Activated CD8-positive, alpha-beta memory T cell treated with anti-CD3 and anti-CD28 coated beads, Interleukin-2, amount 50 U/mL, for 48 hours (primary cell): Measurements from ENCODE around the gene OASL.
"Not testable (repeated sequence)": the region's sequence is repeated elsewhere in the genome, so short reads cannot be mapped to it uniquely, and the experiment has no call there.

Experiments used
- DNase-seq: peaks from one replicate; pipeline ENCODE4 v3.0.0-alpha.2; 2020

The OASL gene

GRCh38 chr12:121038861-121039668 lies at the start of gene OASL:
Gene OASL (minus strand): TSS chr12:121039246. CDS start chr12:121038971, 275 bp downstream.
- peak; percentile 83 for DNase-seq

DNA sequence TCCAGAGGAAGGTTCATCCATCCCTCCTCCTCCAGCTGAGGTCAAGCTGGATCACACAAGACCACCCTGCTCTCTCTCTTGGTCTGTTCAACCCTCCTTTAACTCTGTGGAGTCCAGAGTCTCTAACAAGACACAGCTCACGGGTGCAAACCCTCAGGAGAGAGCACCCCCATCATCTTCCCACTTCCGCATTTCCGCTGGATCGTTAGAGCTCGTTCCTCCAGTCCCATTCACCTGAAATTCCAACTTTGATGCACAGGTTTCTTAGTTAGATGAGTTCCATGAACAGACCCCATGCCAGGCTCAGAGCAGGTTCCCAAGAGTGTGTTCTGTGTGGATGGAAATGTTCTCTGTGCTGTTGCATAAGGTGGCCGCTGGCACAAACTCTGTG lies 49.1 kb upstream of the OASL start:
- DNase-seq: no peak

- no peak for DNase-seq
Observed at GRCh38 chr12:121087467-121088194, 48.6 kb upstream of the OASL start.

GRCh38 chr12:121086781-121087295 lies 47.8 kb upstream of the OASL start:
- no peak for DNase-seq

- no peak for DNase-seq
Observed at GRCh38 chr12:121085506-121086353, 46.7 kb upstream of the OASL start.

DNA sequence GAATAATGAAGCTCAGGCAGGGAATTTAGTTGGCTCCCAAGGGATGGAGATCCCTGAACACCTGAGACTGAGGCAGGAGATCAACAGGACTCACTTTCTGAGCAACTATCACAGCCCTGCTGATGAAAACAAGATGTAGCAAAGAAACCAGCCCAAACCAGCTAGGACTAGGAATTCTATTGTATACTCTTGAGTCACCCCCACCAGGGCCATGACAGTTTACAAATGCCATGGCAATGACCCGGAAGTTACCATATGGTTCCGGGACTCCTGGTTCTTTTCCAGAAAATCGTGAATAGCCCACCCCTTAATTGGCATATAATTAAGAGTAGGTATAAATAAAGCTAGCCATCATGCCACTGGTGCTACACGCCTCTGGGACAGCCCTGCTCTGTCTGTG lies 46.0 kb upstream of the OASL start:
- DNase-seq: no peak

DNA sequence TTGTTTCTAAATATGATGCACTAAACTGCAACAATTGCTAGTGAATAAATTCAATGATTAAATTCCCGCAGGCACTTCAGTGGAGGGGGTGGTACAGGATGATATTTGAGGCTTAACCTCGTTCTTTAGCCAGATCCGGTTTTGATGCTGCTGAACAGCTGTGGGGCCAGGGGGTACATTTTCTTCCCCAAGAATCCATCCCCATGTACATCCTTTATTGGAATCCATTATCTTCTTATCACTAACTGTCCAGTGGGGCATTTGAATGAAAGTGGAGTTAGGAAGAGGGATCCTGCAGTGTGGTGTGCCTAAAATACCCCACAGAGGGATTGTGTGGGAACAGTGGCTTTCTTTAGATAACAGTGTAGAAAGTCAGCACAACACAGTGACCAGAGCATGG lies 45.2 kb upstream of the OASL start:
- no peak for DNase-seq

- DNase-seq: no peak
Observed at GRCh38 chr12:121080909-121081308, 41.9 kb upstream of the OASL start.

- no peak for DNase-seq
Observed at GRCh38 chr12:121079736-121080272, 40.8 kb upstream of the OASL start.

- not testable (repeated sequence) for DNase-seq
Observed at GRCh38 chr12:121077440-121077839, 38.4 kb upstream of the OASL start.

- DNase-seq: not testable (repeated sequence)
Observed at GRCh38 chr12:121075911-121076310, 36.9 kb upstream of the OASL start.

DNA sequence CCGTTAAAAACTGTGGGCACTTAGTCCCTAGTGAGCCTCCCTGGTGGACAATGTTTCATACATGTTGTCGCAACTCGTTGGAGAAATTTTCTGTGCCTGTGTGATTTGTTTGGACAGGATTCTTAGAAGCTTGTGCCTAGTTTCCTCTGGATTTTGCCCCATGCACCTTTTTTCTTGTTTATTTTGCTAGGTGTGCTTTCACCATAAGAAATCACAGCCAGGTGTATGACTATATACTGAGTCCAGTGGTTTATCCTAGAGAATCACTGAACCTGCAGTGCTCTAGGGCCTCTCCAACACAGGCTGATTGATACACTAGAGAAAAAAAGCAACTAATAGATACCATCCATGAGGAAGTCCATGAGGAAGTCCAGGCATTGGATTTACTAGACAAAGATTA lies 33.1 kb upstream of the OASL start:
- no peak for DNase-seq

- no peak for DNase-seq
Observed at GRCh38 chr12:121069206-121069605, 30.2 kb upstream of the OASL start.

DNA sequence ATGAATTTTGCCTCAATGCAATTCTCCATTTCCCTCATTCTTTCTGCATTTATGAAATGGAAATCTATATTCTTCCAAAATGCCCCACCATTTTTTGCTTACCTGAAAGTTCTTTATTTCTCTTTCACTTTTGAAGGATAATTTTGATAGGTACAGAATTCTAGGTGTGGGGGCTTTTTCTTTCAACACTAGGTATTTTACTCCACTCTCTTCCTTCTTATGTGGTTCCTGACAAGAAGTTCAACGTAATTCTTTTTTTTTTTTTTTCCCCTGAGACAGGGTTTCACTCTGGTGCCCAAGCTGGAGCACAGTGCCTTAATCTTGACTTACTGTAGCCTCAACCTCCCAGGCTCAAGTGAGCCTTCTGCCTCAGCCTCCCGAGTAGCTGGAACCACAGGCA lies 26.3 kb upstream of the OASL start:
- no peak for DNase-seq

DNA sequence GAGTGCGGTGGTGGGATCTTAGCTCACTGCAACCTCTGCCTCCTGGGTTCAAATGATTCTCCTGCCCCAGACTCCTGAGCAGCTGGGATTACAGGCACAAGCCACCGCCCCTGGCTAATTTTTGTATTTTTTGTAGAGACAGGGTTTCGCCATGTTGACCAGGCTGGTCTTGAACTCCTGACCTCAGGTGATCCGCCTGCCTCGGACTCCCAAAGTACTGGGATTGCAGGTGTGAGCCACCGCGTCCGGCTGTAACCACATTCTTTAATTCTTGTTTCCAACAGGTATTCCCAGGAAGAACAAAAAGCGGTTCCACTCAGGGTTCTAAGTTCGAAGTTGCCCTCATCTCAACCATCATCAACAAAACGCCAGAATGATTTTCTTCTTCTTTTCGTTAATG lies 25.5 kb upstream of the OASL start:
- DNase-seq: not testable (repeated sequence)

- DNase-seq: no peak
Observed at GRCh38 chr12:121064116-121064515, 25.1 kb upstream of the OASL start.

DNA sequence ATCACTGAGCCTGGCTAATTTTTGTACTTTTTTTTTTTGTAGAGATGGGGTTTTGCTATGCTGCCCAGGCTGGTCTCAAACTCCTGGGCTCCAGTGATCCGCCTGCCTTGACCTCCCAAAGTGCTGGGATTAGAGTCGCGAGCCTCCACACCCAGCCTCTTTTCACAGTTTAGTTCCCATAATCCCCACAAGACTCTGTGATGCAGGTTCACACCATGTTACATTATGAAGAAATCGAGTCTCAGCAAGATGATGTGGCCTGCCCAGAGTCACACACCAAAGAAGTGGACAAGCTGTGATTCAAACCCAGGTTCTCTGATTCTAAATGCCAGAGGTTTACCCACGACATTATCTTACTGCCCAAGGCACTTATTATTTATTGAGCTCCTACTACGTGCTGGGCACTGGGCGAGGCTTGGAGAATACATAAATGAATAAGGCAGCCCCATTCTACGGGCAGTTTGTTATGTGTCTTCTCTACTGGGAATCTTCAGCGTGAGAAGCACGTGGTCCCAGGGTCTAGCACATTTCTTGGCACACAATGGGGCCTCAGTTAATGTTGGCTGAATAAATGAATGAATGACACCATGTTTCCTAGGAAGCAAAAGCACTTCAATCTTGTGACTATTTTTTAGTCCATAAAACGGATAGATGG lies 23.5 kb upstream of the OASL start:
- no peak for DNase-seq

GRCh38 chr12:121061831-121062230 lies 22.8 kb upstream of the OASL start:
- DNase-seq: no peak

DNA sequence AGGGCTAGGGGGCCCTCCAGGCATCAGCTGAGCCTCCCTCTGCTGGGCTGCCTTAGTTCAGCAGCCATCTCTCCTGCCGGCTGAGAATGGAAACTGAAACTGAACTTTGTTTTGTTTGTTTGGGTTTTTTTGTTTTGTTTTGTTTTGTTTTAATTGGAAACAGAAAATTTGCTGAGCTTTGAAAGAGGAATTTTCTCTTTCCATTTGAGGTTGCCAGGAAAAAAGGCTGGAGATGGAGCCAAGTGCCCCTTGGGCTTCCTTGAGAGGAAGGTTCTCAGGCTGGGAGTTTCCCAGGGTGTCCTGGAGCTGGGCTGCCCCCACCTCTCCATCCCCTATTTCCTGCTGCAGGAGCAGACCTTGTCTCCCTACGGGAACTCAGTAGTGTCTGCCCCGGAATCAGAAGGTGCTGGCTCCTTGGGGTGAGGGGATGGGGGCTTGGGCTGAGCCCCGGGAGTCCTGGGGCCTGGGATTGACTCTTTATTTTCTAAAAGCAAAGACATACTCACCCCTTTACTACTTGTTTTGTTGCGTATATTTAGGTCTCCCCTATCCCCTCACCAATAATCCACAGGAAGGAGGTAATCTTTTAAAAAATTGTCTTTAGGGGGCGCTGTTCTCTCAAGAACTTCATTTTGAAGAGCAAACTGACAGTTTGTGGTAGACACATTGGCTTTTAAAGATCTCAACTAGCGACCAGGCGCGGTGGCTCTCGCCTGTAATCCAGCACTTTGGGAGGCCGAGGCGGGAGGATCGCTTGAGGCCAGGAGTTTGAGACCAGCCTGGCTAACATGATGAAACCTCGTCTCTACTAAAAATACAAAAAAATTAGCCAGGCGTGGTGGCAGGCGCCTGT lies 21.3 kb upstream of the OASL start:
- DNase-seq: peak; percentile 74

GRCh38 chr12:121059031-121059898 lies 20.2 kb upstream of the OASL start:
- no peak for DNase-seq
